GM20431 (cell line): ENCODE measurements around the gene SGO1.

Experiments
- in situ Hi-C: fragments of 300-500 bp; cut with MseI, MboI; formaldehyde crosslinking; loops from one replicate; pipeline ENCODE4 v1.15.0; 2020; ENCODE audit warnings: low sequenced_read_pairs; ENCODE audit not compliant: unreplicated experiment

SGO1 gene

GRCh38 chr3:20161714-20162113, 24.3 kb downstream of the SGO1 start:
- in situ Hi-C loops, result no loop called here

DNA sequence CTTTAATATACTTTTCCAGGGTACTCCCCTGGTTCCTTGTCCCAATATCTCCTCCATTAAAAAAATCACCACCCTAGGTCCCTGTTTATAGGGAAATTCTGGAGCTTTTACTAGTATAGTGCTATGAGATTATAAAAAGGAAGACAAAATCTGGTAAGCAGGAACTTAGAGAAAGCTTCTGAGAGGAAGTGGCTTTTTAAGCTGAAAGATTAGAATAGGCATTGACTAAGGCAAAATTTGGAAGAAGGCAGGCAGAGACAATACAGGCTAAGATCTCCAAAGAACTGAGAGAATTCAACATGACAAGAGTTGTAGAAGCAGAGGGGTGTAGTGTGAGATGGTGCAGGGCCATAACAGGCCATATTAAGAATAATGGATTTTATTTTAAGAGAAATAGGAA, 25.8 kb downstream of the SGO1 start:
- in situ Hi-C loops, result no loop called here

DNA sequence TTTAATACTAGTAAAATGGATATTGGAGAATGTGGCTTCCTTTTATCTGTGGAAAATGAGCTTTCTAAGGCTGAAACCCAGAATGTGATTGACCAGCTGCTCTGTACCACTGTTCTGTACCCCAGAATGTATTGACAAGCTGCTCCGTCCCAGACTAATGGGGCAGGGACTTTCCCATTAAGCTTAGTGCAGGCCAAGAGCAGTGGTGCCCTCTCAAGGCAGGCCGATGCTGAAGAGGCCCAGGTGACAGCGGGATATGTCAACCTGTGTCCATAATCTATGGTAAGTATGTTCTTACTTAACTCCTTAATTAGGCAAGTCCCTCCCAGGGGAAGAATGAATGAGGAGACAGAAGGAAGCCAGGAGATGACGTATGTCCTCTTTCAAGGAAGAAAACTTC, 31.1 kb downstream of the SGO1 start:
- in situ Hi-C loops, result no loop called here

GRCh38 chr3:20154078-20154477, 31.9 kb downstream of the SGO1 start:
- in situ Hi-C loops, result no loop called here

GRCh38 chr3:20148466-20148865, 37.5 kb downstream of the SGO1 start:
- in situ Hi-C loops, result no loop called here

DNA sequence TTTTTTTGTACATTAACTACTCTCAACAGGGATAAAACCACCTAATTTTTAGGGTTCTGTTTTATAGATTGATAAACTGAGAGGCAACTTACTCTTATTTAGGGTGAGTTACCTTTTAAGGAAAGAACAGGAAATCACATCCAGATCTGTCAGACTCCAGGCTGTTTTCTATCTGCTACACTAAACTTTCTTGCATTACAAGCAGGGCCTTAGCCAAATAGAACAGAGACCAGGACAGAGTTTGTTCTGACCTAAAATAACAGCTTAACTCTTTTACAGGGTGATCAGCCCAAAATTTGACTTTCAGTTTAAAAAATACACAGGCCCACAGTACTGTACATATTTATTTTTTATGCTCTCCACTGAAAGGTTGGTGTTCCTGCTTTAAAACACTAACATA, 38.6 kb downstream of the SGO1 start:
- in situ Hi-C loops, result no loop called here

GRCh38 chr3:20146301-20146700, 39.7 kb downstream of the SGO1 start:
- in situ Hi-C loops, result no loop called here

DNA sequence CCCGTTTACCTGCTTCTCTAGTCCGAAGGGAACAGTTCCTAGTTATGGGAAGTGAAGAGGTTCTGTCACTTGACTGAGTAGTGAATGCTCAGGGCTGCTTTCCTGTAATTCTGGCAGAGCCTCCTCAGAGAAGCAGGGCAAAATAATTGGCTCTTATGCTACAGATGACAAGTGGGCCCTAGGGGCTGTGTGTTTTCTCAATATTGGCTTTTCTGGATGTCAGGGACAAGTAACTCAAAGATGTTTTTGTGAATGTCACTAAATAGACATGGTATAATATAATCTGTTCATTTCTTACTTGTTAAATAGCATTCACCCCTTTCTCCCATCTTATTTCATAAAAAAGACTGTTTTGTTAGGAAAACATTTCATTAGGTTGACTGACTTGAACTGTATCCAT, 40.1 kb downstream of the SGO1 start:
- in situ Hi-C loops, result no loop called here

GRCh38 chr3:20143519-20143918, 42.5 kb downstream of the SGO1 start:
- in situ Hi-C loops, result no loop called here

- in situ Hi-C loops, result no loop called here
Measured at GRCh38 chr3:20142517-20142916, 43.5 kb downstream of the SGO1 start.

- in situ Hi-C loops, result no loop called here
Measured at GRCh38 chr3:20141851-20142250, 44.2 kb downstream of the SGO1 start.

DNA sequence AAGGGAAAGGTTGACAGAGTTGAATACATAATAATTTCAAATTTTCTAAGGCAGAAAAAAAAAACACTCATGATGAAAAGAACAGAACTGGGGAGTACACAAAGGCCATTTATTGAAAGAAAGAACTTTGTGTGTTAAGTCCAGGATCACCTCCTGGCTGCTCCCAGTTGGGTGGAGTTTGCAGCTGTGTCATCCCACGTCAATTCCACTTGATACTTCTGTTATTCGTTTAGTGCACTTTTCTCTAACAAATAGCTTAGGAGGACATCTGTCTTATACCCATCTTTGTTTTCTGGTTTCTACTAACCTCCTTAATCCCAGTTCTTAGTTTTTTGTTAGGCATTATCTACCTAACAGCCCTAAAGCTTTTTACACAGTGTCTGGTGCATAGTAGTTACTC, 44.7 kb downstream of the SGO1 start:
- in situ Hi-C loops, result no loop called here

GRCh38 chr3:20140881-20141280, 45.1 kb downstream of the SGO1 start:
- in situ Hi-C loops, result no loop called here

- in situ Hi-C loops, result no loop called here
Measured at GRCh38 chr3:20137647-20138046, 48.4 kb downstream of the SGO1 start.

DNA sequence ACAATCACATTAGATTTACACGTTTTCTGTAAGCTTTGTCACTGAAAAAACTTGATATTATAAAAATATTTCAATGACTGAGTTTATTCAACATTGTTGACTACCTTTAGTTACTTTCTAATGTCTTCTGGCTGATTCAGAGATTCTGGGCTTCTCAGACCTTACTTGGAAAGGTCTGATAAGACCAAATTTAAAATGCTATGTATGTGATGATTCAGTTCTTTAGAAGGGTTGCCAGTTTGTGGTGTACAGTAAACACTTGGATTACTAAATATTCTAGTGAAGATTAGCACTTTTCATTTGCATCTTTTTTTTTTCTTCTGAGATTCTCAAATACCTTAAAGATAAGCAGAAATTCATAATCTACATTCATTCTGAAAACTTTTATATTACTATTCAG, 49.8 kb downstream of the SGO1 start:
- in situ Hi-C loops, result no loop called here

DNA sequence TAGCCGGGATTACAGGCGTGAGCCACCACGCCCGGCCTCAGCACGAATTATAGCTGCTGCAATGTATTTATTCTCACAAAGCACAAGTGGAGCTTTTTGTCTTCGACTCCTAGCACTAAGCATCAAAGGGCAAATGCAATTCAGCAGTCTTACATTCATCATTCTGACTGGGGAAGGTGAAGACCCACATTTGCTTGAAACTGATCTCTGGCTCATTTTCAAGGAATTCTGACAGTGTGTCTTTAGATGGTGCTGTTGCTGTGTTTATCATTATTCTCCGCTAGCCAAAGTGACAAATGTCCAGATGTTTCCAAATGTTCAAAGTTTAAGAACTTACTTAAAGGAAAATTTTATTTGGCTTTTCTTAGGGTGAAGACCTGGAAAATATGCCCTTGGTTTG, 55.9 kb downstream of the SGO1 start:
- in situ Hi-C loops, result no loop called here

DNA sequence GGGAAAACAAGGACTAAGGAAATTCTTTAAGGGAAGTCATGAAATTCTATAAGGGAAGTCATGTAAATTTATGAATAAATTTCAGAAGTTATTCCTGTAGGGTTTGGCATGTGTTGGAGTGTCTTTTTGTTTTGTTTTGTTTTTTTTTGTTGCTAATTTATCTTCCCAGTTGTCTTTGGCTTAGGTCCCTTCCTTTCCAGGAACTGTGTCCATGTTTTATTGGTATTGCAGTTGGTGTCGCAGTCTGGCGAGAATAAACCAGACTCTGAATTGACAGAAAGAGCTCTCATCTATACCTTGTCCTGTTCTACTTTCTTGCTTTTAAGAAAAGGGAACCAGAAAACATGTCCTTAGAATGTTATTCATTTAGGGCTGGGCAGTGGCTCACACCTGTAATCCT, 57.6 kb downstream of the SGO1 start:
- in situ Hi-C loops, result no loop called here

DNA sequence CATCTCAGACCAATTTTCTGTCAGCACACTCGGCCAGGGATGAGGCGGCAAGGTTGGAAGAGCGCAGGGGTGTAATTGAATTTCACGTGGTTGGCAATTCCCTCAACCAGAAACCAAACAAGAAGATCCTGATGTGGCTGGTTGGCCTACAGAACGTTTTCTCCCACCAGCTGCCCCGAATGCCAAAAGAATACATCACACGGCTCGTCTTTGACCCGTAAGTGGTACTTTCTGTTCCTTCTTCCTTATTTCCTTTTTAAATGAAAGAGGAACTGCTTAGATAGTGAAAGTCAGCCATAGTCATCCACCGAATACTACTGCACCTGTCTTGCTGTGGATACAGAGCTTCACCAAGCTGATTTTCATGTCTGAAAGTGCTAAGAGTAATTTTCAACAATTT, 60.1 kb downstream of the SGO1 start:
- in situ Hi-C loops, result no loop called here

GRCh38 chr3:20125289-20125688, 60.7 kb downstream of the SGO1 start:
- in situ Hi-C loops, result no loop called here

DNA sequence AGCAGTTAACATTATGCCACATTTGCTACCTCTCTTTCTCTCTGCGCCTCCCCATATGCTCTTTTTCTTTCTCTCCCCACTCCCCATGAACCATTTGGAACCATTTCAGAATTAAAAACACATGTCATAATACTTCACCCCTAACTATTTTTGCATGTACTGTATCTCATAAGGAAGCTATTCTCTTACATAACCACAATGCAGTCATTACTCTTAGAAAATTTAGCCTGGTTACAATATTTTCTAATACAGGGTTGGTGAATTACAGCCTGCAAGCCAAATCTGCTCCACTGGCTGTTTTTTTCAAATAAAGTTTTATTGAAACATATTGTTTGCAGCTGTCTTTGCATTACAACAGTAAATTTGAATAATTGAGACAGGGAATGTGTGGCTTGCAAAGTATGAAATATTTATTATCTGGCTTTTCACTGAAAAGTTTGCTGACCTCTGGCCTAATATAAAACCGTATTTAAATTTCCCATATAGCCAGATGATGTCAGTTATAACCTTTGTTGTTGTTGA, 62.8 kb downstream of the SGO1 start:
- in situ Hi-C loops, result no loop called here

- in situ Hi-C loops, result no loop called here
Measured at GRCh38 chr3:20121088-20121487, 64.9 kb downstream of the SGO1 start.
